CD4-positive, alpha-beta memory T cell (primary cell): Measurements from ENCODE around the gene NEDD9. TPM values are rescaled to one million over a fixed set of nuclear protein-coding genes. Genes with fewer than 3 reads are reported as not detected.

Experiments
- CTCF ChIA-PET: fragments of 350-600 bp; sonication (Branson Sonifier 250); formaldehyde crosslinking; loops from one replicate; lab custom pipeline; 2021; ENCODE audit warnings: inconsistent platforms; ENCODE audit not compliant: partially characterized antibody; lab: Charles Lee
- POLR2A ChIA-PET: fragments of 350-600 bp; sonication (Branson Sonifier 250); formaldehyde crosslinking; loops from one replicate; lab custom pipeline; 2021; ENCODE audit not compliant: partially characterized antibody; lab: Charles Lee
- DNase-seq, 5 donors: peaks; one replicate each; pipeline versions ENCODE4 v3.0.0 to v3.0.0-alpha.2; 2020 to 2022; ENCODE audit warnings: mixed read lengths in 1 of 5
- H3K27ac ChIP-seq: one replicate; pipeline ENCODE4 v1.7.0; 2013; ENCODE audit warnings: low read depth, low read length
- H3K27me3 ChIP-seq: 2 replicates; pipeline ENCODE4 v1.7.0; 2013; ENCODE audit warnings: mild to moderate bottlenecking, low read length, moderate library complexity; ENCODE audit not compliant: insufficient read depth
- H3K36me3 ChIP-seq: 2 replicates; pipeline ENCODE4 v1.7.0; 2013; ENCODE audit warnings: mild to moderate bottlenecking, low read length, moderate library complexity; ENCODE audit not compliant: insufficient read depth
- H3K4me1 ChIP-seq: 2 replicates; pipeline ENCODE4 v1.7.0; 2013; ENCODE audit warnings: mild to moderate bottlenecking, low read length, moderate library complexity; ENCODE audit not compliant: insufficient read depth
- H3K4me3 ChIP-seq, 2 donors: one replicate each; pipeline ENCODE4 v1.7.0; 2013; ENCODE audit warnings: low read length in 2 of 2, mild to moderate bottlenecking in 1 of 2
- H3K9me3 ChIP-seq, 2 donors: one replicate each; pipeline ENCODE4 v1.7.0; 2013; ENCODE audit warnings: low read length in 2 of 2, control low read depth in 1 of 2; ENCODE audit not compliant: control insufficient read depth in 1 of 2
- H3K27ac Mint-ChIP-seq, 7 donors: one replicate each; pipeline ENCODE4 v1.8.0; 2020 to 2021; ENCODE audit warnings: mixed read lengths in 7 of 7, mild to moderate bottlenecking in 6 of 7, inconsistent platforms in 3 of 7, moderate library complexity in 3 of 7
- H3K27me3 Mint-ChIP-seq, 2 donors: one replicate each; pipeline ENCODE4 v1.8.0; 2020 to 2021; ENCODE audit warnings: mixed read lengths in 2 of 2
- H3K36me3 Mint-ChIP-seq, 2 donors: one replicate each; pipeline ENCODE4 v1.8.0; 2020 to 2021; ENCODE audit warnings: mixed read lengths in 2 of 2, inconsistent platforms in 1 of 2, mild to moderate bottlenecking in 1 of 2
- H3K4me1 Mint-ChIP-seq, 4 donors: one replicate each; pipeline ENCODE4 v1.8.0; 2020 to 2021; ENCODE audit warnings: mixed read lengths in 4 of 4, mild to moderate bottlenecking in 1 of 4
- H3K4me3 Mint-ChIP-seq, 8 donors: one replicate each; pipeline ENCODE4 v1.8.0; 2020 to 2021; ENCODE audit warnings: mixed read lengths in 8 of 8, mild to moderate bottlenecking in 7 of 8, moderate library complexity in 6 of 8, inconsistent platforms in 3 of 8
- H3K9me3 Mint-ChIP-seq, 8 donors: one replicate each; pipeline ENCODE4 v1.8.0; 2020 to 2021; ENCODE audit warnings: mixed read lengths in 8 of 8, mild to moderate bottlenecking in 5 of 8, inconsistent platforms in 3 of 8, moderate library complexity in 1 of 8
- intact Hi-C: fragments of 100-400 bp; cut with micrococcal nuclease; formaldehyde crosslinking; loops from one replicate; pipeline ENCODE4 v1.15.1; 2023
- polyA plus RNA-seq, 2 donors: library from polyadenylated mRNA; unstranded; fragments of 300-500 nt; fragmentation: Illumina TruSeq; gene quantifications; one replicate each; pipeline ENCODE4 v1.2.3, GENCODE V29; 2021
- total RNA-seq, 2 experiments: library from RNA; stranded (reverse); gene quantifications; one replicate each; pipeline ENCODE4 v1.2.3, GENCODE V29; 2021

NEDD9 gene
- total and polyA plus RNA-seq, 4 experiments from 2014 or later = 17.2 to 47.4 (median 40.6) TPM

DNA sequence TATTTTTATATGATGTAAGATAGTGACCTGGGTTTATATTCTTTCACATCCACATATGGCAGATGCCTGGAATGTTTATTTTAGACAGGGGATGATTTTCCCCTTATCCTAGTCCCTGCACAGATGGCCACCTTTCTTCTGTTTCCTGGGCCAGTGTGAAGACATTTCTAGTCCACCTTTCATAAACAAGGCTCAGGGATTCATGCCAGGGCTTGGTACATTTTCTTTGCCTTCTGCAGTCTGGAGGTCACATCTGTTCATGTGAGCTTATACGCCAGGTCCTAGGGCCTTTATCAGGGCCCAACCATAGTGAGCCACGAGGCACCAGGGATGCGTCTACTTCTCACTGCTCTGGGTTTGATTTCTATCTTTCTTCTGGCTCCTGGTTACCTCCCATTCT lies 82.9 kb downstream of the NEDD9 start:
- CTCF ChIA-PET = interaction anchor here (1.4 kb wide), 1 partner anchor 347 kb away, joined by 4 read pairs; no protein-coding TSS in a partner anchor
- H3K27me3 ChIP-seq = no peaks in the 10 kb centered on the region
- no peaks in the 10 kb centered on the region for H3K36me3 ChIP-seq
- Mint-ChIP-seq H3K4me3 (no peak overlapping the region), H3K9me3 (no peaks in the 10 kb centered on the region), H3K27ac (no peak overlapping the region), H3K4me1 (peaks cover 1 to 10% (median 5%) of the 10 kb centered on the region in 4 donors), H3K27me3 (peaks cover 1 to 3% of the 10 kb centered on the region in 2 donors), H3K36me3 (peaks cover 0 to 3% of the 10 kb centered on the region in 2 donors)
- intact Hi-C loops = no loop called here
- H3K9me3 ChIP-seq = no peaks in the 10 kb centered on the region
- H3K27ac ChIP-seq = no peak overlapping the region
- no peak for DNase-seq
- no peak overlapping the region for H3K4me3 ChIP-seq
- H3K4me1 ChIP-seq = no peaks in the 10 kb centered on the region
- POLR2A ChIA-PET = no interaction called here

- Histone ChIP-seq H3K27ac (no peak overlapping the region), H3K9me3 (no peaks in the 10 kb centered on the region), H3K4me3 (no peak overlapping the region), H3K36me3 (no peaks in the 10 kb centered on the region), H3K4me1 (no peaks in the 10 kb centered on the region), H3K27me3 (no peaks in the 10 kb centered on the region)
- H3K4me3 Mint-ChIP-seq = no peak overlapping the region
- peaks cover 0 to 3% of the 10 kb centered on the region in 2 donors for H3K36me3 Mint-ChIP-seq
- H3K9me3 Mint-ChIP-seq = no peaks in the 10 kb centered on the region
- ChIA-PET CTCF (interaction anchor here (1.4 to 5.9 kb wide), 3 partner anchors 22 to 352 kb away, joined by 3 to 167 read pairs (median 4); no protein-coding TSS in a partner anchor), POLR2A (no interaction called here)
- H3K27me3 Mint-ChIP-seq = no peaks in the 10 kb centered on the region
- no peak for DNase-seq
- H3K27ac Mint-ChIP-seq = peak overlapping the region in 1 of 7 donors; percentile 23
- peaks cover 0 to 4% (median 0%) of the 10 kb centered on the region in 4 donors for H3K4me1 Mint-ChIP-seq
- intact Hi-C loops = no loop called here
Observed at GRCh38 chr6:11146117-11146826, 86.2 kb downstream of the NEDD9 start.

DNA sequence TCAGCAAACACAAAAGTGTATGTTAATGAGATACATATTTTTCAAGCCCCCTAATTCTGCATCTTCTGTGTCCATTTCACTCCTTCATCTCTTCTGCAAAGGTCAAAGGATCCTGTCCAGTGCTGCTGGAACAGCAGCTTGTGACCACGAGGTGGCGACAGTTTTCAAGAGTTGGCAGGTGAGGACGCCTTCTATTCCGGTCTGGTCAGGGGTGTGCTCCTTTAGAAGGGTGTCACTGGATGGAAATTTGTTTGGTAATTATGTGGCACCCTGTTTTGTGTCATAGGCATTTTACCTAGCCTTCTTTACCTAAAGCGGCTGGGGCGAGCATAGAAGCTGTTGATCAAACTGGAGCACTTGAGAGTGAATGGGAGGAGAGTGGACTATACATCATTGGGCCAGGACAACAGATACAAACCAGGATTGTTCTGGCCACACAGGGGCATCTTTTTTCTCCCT lies 88.0 kb downstream of the NEDD9 start:
- H3K27ac Mint-ChIP-seq = no peak overlapping the region
- no peak overlapping the region for H3K4me3 ChIP-seq
- H3K9me3 ChIP-seq = no peaks in the 10 kb centered on the region
- no peaks in the 10 kb centered on the region for H3K27me3 ChIP-seq
- no peak overlapping the region for H3K4me3 Mint-ChIP-seq
- no peaks in the 10 kb centered on the region for H3K36me3 ChIP-seq
- no peaks in the 10 kb centered on the region for H3K4me1 ChIP-seq
- no peaks in the 10 kb centered on the region for H3K9me3 Mint-ChIP-seq
- H3K4me1 Mint-ChIP-seq = peaks cover 0 to 4% (median 0%) of the 10 kb centered on the region in 4 donors
- ChIA-PET POLR2A (no interaction called here), CTCF (interaction anchor here (1.2 to 5.9 kb wide), 7 partner anchors 27 to 432 kb away, joined by 3 to 167 read pairs (median 11); no protein-coding TSS in a partner anchor)
- H3K27me3 Mint-ChIP-seq = no peaks in the 10 kb centered on the region
- H3K36me3 Mint-ChIP-seq = peaks cover 0 to 3% of the 10 kb centered on the region in 2 donors
- no peak overlapping the region for H3K27ac ChIP-seq
- peak; percentile 54 to 68 (median 64) for DNase-seq
- intact Hi-C loops = loop anchor here (1.0 to 2.0 kb wide), 3 partner anchors 28 to 431 kb away; no protein-coding TSS in a partner anchor

- H3K4me3 Mint-ChIP-seq = no peak overlapping the region
- Histone ChIP-seq H3K36me3 (no peaks in the 10 kb centered on the region), H3K27ac (no peak overlapping the region), H3K4me3 (no peak overlapping the region), H3K4me1 (no peaks in the 10 kb centered on the region), H3K27me3 (no peaks in the 10 kb centered on the region), H3K9me3 (no peaks in the 10 kb centered on the region)
- H3K9me3 Mint-ChIP-seq = no peaks in the 10 kb centered on the region
- peaks cover 0 to 4% (median 0%) of the 10 kb centered on the region in 4 donors for H3K4me1 Mint-ChIP-seq
- intact Hi-C loops = loop anchor here (1.0 to 2.0 kb wide), 3 partner anchors 29 to 432 kb away; no protein-coding TSS in a partner anchor
- H3K27ac Mint-ChIP-seq = no peak overlapping the region
- POLR2A ChIA-PET = no interaction called here
- CTCF ChIA-PET = interaction anchor here (0.8 to 5.9 kb wide), 9 partner anchors 21 to 432 kb away, joined by 3 to 167 read pairs (median 8); no protein-coding TSS in a partner anchor
- no peaks in the 10 kb centered on the region for H3K27me3 Mint-ChIP-seq
- no peak for DNase-seq
- H3K36me3 Mint-ChIP-seq = peaks cover 0 to 3% of the 10 kb centered on the region in 2 donors
Observed at GRCh38 chr6:11143394-11144371, 88.8 kb downstream of the NEDD9 start.

GRCh38 chr6:11142296-11143027 lies 90.0 kb downstream of the NEDD9 start:
- H3K36me3 ChIP-seq = no peaks in the 10 kb centered on the region
- no peaks in the 10 kb centered on the region for H3K9me3 ChIP-seq
- no peaks in the 10 kb centered on the region for H3K27me3 Mint-ChIP-seq
- no peak for DNase-seq
- peaks cover 0 to 3% of the 10 kb centered on the region in 2 donors for H3K36me3 Mint-ChIP-seq
- no peak overlapping the region for H3K4me3 ChIP-seq
- intact Hi-C loops = no loop called here
- H3K4me1 ChIP-seq = no peaks in the 10 kb centered on the region
- H3K27me3 ChIP-seq = no peaks in the 10 kb centered on the region
- no peak overlapping the region for H3K27ac Mint-ChIP-seq
- H3K4me3 Mint-ChIP-seq = no peak overlapping the region
- H3K27ac ChIP-seq = no peak overlapping the region
- H3K9me3 Mint-ChIP-seq = no peaks in the 10 kb centered on the region
- POLR2A ChIA-PET = no interaction called here
- H3K4me1 Mint-ChIP-seq = peaks cover 0 to 4% (median 0%) of the 10 kb centered on the region in 4 donors
- CTCF ChIA-PET = interaction anchor here (1.3 to 5.9 kb wide), 8 partner anchors 29 to 434 kb away, joined by 3 to 167 read pairs (median 10); no protein-coding TSS in a partner anchor

DNA sequence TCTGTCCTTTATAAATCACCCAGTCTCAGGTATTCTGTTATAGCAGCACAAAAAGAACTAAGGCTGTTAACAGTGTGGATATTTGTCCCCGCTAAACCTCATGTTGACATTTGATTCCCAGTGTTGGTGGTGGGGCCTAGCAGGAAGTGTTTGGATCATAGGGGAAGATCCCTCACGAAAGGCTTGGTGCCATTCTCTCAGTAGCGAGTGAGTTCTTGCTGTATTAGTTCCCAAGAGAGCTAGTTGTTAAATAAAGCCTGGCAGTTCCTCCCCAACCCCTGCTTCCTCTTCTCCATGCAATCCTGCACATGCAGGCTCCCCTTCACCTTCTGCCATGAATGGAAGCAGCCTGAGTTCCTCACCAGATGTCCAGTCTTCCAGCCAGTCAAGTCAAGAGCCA lies 91.2 kb downstream of the NEDD9 start:
- Mint-ChIP-seq H3K4me3 (no peak overlapping the region), H3K4me1 (peaks cover 0 to 4% (median 0%) of the 10 kb centered on the region in 4 donors), H3K36me3 (peaks cover 0 to 2% of the 10 kb centered on the region in 2 donors), H3K27me3 (no peaks in the 10 kb centered on the region), H3K9me3 (no peaks in the 10 kb centered on the region), H3K27ac (no peak overlapping the region)
- no peak for DNase-seq
- POLR2A ChIA-PET = no interaction called here
- H3K4me1 ChIP-seq = no peaks in the 10 kb centered on the region
- CTCF ChIA-PET = interaction anchor here (1.3 kb wide), 1 partner anchor 355 kb away, joined by 8 read pairs; no protein-coding TSS in a partner anchor
- no peak overlapping the region for H3K27ac ChIP-seq
- H3K36me3 ChIP-seq = no peaks in the 10 kb centered on the region
- H3K4me3 ChIP-seq = no peak overlapping the region
- intact Hi-C loops = no loop called here
- H3K9me3 ChIP-seq = no peaks in the 10 kb centered on the region
- no peaks in the 10 kb centered on the region for H3K27me3 ChIP-seq
